NCI-H1930 (cell line): ENCODE data around the gene PYURF.

Source experiments
- DNase-seq, 2 experiments: peaks; one replicate each; lab custom pipeline; 2025; lab: John Stamatoyannopoulos, UW

The PYURF gene

GRCh38 chr4:88511236-88511635 lies 12.3 kb downstream of the PYURF start:
- DNase-seq: no peak

DNA sequence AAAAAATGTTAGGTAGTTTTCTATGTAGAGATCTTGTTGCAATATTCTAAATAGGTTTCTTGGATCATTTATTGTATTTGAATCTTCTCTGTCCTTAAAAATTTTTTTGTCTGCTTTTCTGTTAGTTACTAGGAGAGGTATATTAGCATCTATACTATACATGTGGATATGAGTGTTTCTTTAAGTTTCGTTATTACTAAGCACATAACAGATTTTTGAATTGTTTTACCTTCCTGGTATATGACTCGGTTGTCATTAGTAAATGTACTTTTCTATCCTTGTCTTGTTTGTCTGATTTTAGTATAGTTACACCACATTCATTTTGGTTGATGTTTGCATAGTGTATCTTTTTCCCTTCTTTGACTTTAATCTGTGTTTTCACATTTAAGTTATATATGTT lies 20.2 kb downstream of the PYURF start:
- DNase-seq: no peak

GRCh38 chr4:88497859-88498409 lies 25.6 kb downstream of the PYURF start:
- no peak for DNase-seq

- no peak for DNase-seq
These were observed 34.3 kb downstream of the PYURF start for GRCh38 chr4:88489100-88489761.

GRCh38 chr4:88481537-88481936 lies 42.0 kb downstream of the PYURF start:
- DNase-seq: no peak

- no peak for DNase-seq
These were observed 45.3 kb downstream of the PYURF start for GRCh38 chr4:88478247-88478646.

- no peak for DNase-seq
These were observed 46.2 kb downstream of the PYURF start for GRCh38 chr4:88477229-88477860.
